SK-N-MC (cell line): Measurements from ENCODE around the gene SNAPC4.

ENCODE experiments used
- EZH2 ChIP-seq: fragments of 200-600 bp; sonication (generic); IDR thresholded peaks from one replicate; pipeline ENCODE4 v1.6.1; 2017; ENCODE audit warnings: antibody characterized with exemption
- FOXP2 ChIP-seq: optimal IDR thresholded peaks from 2 replicates; pipeline ENCODE3; 2011; ENCODE audit warnings: mild to moderate bottlenecking, moderate library complexity; ENCODE audit not compliant: insufficient read depth; ENCODE audit errors: extremely low read length, control extremely low read depth
- POLR2AphosphoS5 ChIP-seq: IDR thresholded peaks from 2 replicates; pipeline ENCODE4 v1.6.1; 2012; ENCODE audit warnings: mild to moderate bottlenecking, low read depth, low read length, borderline replicate concordance

DNA sequence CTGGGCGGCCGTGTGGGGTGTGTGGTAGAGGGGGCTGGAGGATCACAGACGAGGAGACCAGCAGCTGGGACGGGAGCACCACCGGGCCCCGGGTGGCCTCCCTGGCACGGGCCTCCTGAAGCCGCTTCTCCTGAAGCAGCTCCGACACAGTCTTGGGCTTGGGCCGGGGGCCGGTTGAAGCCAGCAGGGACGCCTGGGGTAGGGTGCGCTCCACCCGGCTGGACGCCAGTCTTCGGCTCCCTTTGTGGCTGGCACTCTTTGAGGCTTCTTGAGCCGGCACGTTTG lies 21.0 kb downstream of the SNAPC4 start:
- TF ChIP-seq POLR2AphosphoS5: no peak
- TF ChIP-seq EZH2: no peak
- no peak for TF ChIP-seq FOXP2
